ENCODE measurements around the gene NLE1.

- TF ChIP-seq CTCF (IDR thresholded peaks at IDR 0.05): no peak
- TF ChIP-seq POLR2A (IDR thresholded peaks at IDR 0.05): no peak
These were observed 24.9 kb upstream of the NLE1 start for GRCh38 chr17:35167046-35167445.

Measured in right lobe of liver (tissue), 4 donors.